Measurements from ENCODE around the gene AKT3. TPM values are rescaled to one million over a fixed set of nuclear protein-coding genes. Genes with fewer than 3 reads are reported as not detected.

Gene AKT3
- total RNA-seq, 5 donors from 2014 or later (not counting 1 experiment from before 2014, with no cell fraction given) = 94.5 to 124 (median 112) TPM

- peaks cover 41 to 59% (median 58%) of the 10 kb centered on the region in 3 donors for H3K4me1 Mint-ChIP-seq
- H3K9me3 Mint-ChIP-seq = no peaks in the 10 kb centered on the region
These were observed 131.2 kb downstream of the AKT3 start for GRCh38 chr1:243718893-243719292.

GRCh38 chr1:243718022-243718421 lies 132.0 kb downstream of the AKT3 start:
- H3K9me3 Mint-ChIP-seq = no peaks in the 10 kb centered on the region
- no peak overlapping the region for H3K27ac Mint-ChIP-seq
- no CpG with 5 or more reads among the region's 2 CpGs for WGBS (ENCODE audit: insufficient coverage)
- H3K4me1 Mint-ChIP-seq = peaks cover 42 to 58% (median 56%) of the 10 kb centered on the region in 3 donors
- peaks cover 13% of the 10 kb centered on the region for H3K36me3 Mint-ChIP-seq
- no peak for DNase-seq
- H3K4me3 Mint-ChIP-seq = no peak overlapping the region
- no peak for ATAC-seq (replicated peaks in 1 of 4)
- H3K4me3 ChIP-seq (ENCODE audit: control insufficient read depth in 1 of 2, extremely low read depth in 1 of 2, low read length in 1 of 2) = no peak overlapping the region
- H3K27ac ChIP-seq (ENCODE audit: low read length) = no peak overlapping the region
- no peaks in the 10 kb centered on the region for H3K27me3 ChIP-seq (replicated peaks in 1 of 2; ENCODE audit: control insufficient read depth in 2 of 2, extremely low read depth in 1 of 2, insufficient read depth in 2 of 2, low read length in 1 of 2)
- ChIA-PET CTCF (interaction anchor here in 1 of 2 donors (0.5 kb wide), 1 partner anchor 15 kb away, joined by 3 read pairs; no protein-coding TSS in a partner anchor), POLR2A (interaction anchor here in 1 of 2 donors (0.6 kb wide), 1 partner anchor 97 kb away, joined by 4 read pairs; no protein-coding TSS in a partner anchor)
- no peaks in the 10 kb centered on the region for H3K27me3 Mint-ChIP-seq
- H3K36me3 ChIP-seq (ENCODE audit: control insufficient read depth in 2 of 2, extremely low read depth in 1 of 2, insufficient read depth in 1 of 2, low read length in 1 of 2) = no peaks in the 10 kb centered on the region
- H3K4me1 ChIP-seq (ENCODE audit: control insufficient read depth in 1 of 2, extremely low read depth in 1 of 2, insufficient read depth in 2 of 2, low read length in 2 of 2) = peaks cover 0 to 6% of the 10 kb centered on the region in 2 experiments
- H3K9me3 ChIP-seq = no peaks in the 10 kb centered on the region

More at GRCh38 chr1:243718893-243719292, 131.2 kb downstream of the AKT3 start:
- no peaks in the 10 kb centered on the region for H3K27me3 Mint-ChIP-seq
- H3K36me3 Mint-ChIP-seq = peaks cover 18% of the 10 kb centered on the region
- CTCF ChIA-PET = interaction anchor here in 1 of 2 donors (0.5 kb wide), 1 partner anchor 15 kb away, joined by 3 read pairs; no protein-coding TSS in a partner anchor
- H3K4me3 Mint-ChIP-seq = no peak overlapping the region
- Histone ChIP-seq H3K27ac (ENCODE audit: low read length) (no peak overlapping the region), H3K4me3 (ENCODE audit: control insufficient read depth in 1 of 2, extremely low read depth in 1 of 2, low read length in 1 of 2) (no peak overlapping the region), H3K9me3 (no peaks in the 10 kb centered on the region), H3K4me1 (ENCODE audit: control insufficient read depth in 1 of 2, extremely low read depth in 1 of 2, insufficient read depth in 2 of 2, low read length in 2 of 2) (peaks cover 0 to 2% of the 10 kb centered on the region in 2 experiments), H3K27me3 (replicated peaks in 1 of 2; ENCODE audit: control insufficient read depth in 2 of 2, extremely low read depth in 1 of 2, insufficient read depth in 2 of 2, low read length in 1 of 2) (no peaks in the 10 kb centered on the region), H3K36me3 (ENCODE audit: control insufficient read depth in 2 of 2, extremely low read depth in 1 of 2, insufficient read depth in 1 of 2, low read length in 1 of 2) (no peaks in the 10 kb centered on the region)
- ATAC-seq (replicated peaks in 1 of 4) = no peak
- no peak overlapping the region for H3K27ac Mint-ChIP-seq
- DNase-seq = no peak
- 100% methylated on average over 1 of the region's 1 CpG for WGBS (ENCODE audit: insufficient coverage)
- POLR2A ChIA-PET = no interaction called here

- ChIA-PET POLR2A (no interaction called here), CTCF (no interaction called here)
- H3K9me3 Mint-ChIP-seq = no peaks in the 10 kb centered on the region
- no peak overlapping the region for H3K4me3 Mint-ChIP-seq
- no peaks in the 10 kb centered on the region for H3K9me3 ChIP-seq
- H3K27me3 Mint-ChIP-seq = no peaks in the 10 kb centered on the region
- H3K36me3 Mint-ChIP-seq = peaks cover 13% of the 10 kb centered on the region
- ATAC-seq (replicated peaks in 1 of 4) (no peak), DNase-seq (no peak)
- H3K27ac ChIP-seq (ENCODE audit: low read length) = no peak overlapping the region
- H3K27ac Mint-ChIP-seq = peak overlapping the region in 1 of 2 donors; percentile 4
- peaks cover 50 to 61% (median 61%) of the 10 kb centered on the region in 3 donors for H3K4me1 Mint-ChIP-seq
- H3K4me3 ChIP-seq (ENCODE audit: control insufficient read depth in 1 of 2, extremely low read depth in 1 of 2, low read length in 1 of 2) = no peak overlapping the region
- no peaks in the 10 kb centered on the region for H3K36me3 ChIP-seq (ENCODE audit: control insufficient read depth in 2 of 2, extremely low read depth in 1 of 2, insufficient read depth in 1 of 2, low read length in 1 of 2)
- peaks cover 0 to 6% of the 10 kb centered on the region in 2 experiments for H3K4me1 ChIP-seq (ENCODE audit: control insufficient read depth in 1 of 2, extremely low read depth in 1 of 2, insufficient read depth in 2 of 2, low read length in 2 of 2)
- H3K27me3 ChIP-seq (replicated peaks in 1 of 2; ENCODE audit: control insufficient read depth in 2 of 2, extremely low read depth in 1 of 2, insufficient read depth in 2 of 2, low read length in 1 of 2) = no peaks in the 10 kb centered on the region
- no CpG with 5 or more reads among the region's 1 CpG for WGBS (ENCODE audit: insufficient coverage)
These were observed 133.1 kb downstream of the AKT3 start for GRCh38 chr1:243716906-243717305.

- Histone ChIP-seq H3K27ac (ENCODE audit: low read length) (no peak overlapping the region), H3K36me3 (ENCODE audit: control insufficient read depth in 2 of 2, extremely low read depth in 1 of 2, insufficient read depth in 1 of 2, low read length in 1 of 2) (no peaks in the 10 kb centered on the region), H3K4me3 (ENCODE audit: control insufficient read depth in 1 of 2, extremely low read depth in 1 of 2, low read length in 1 of 2) (no peak overlapping the region), H3K4me1 (ENCODE audit: control insufficient read depth in 1 of 2, extremely low read depth in 1 of 2, insufficient read depth in 2 of 2, low read length in 2 of 2) (peaks cover 4 to 6% of the 10 kb centered on the region in 2 experiments), H3K27me3 (replicated peaks in 1 of 2; ENCODE audit: control insufficient read depth in 2 of 2, extremely low read depth in 1 of 2, insufficient read depth in 2 of 2, low read length in 1 of 2) (no peaks in the 10 kb centered on the region), H3K9me3 (no peaks in the 10 kb centered on the region)
- no peaks in the 10 kb centered on the region for H3K9me3 Mint-ChIP-seq
- ChIA-PET CTCF (no interaction called here), POLR2A (no interaction called here)
- peaks cover 10% of the 10 kb centered on the region for H3K36me3 Mint-ChIP-seq
- no peak for ATAC-seq (replicated peaks in 1 of 4)
- no peak overlapping the region for H3K4me3 Mint-ChIP-seq
- H3K27me3 Mint-ChIP-seq = no peaks in the 10 kb centered on the region
- WGBS (ENCODE audit: insufficient coverage) = no CpG with 5 or more reads among the region's 3 CpGs
- no peak overlapping the region for H3K27ac Mint-ChIP-seq
- peaks cover 51 to 72% (median 72%) of the 10 kb centered on the region in 3 donors for H3K4me1 Mint-ChIP-seq
- no peak for DNase-seq
These were observed 134.8 kb downstream of the AKT3 start for GRCh38 chr1:243715285-243715684.

- Mint-ChIP-seq H3K4me3 (peak overlapping the region in 1 of 3 donors; percentile 50), H3K27ac (no peak overlapping the region), H3K4me1 (peaks cover 44 to 67% (median 67%) of the 10 kb centered on the region in 3 donors), H3K9me3 (no peaks in the 10 kb centered on the region), H3K27me3 (no peaks in the 10 kb centered on the region), H3K36me3 (peaks cover 3% of the 10 kb centered on the region)
- no peak overlapping the region for H3K27ac ChIP-seq (ENCODE audit: low read length)
- H3K4me3 ChIP-seq (ENCODE audit: control insufficient read depth in 1 of 2, extremely low read depth in 1 of 2, low read length in 1 of 2) = no peak overlapping the region
- peaks cover 4 to 6% of the 10 kb centered on the region in 2 experiments for H3K4me1 ChIP-seq (ENCODE audit: control insufficient read depth in 1 of 2, extremely low read depth in 1 of 2, insufficient read depth in 2 of 2, low read length in 2 of 2)
- POLR2A ChIA-PET = interaction anchor here in 1 of 2 donors (0.7 kb wide), 1 partner anchor 11 kb away, joined by 10 read pairs; no protein-coding TSS in a partner anchor
- DNase-seq = peak in 1 of 35 experiments; percentile 9
- H3K36me3 ChIP-seq (ENCODE audit: control insufficient read depth in 2 of 2, extremely low read depth in 1 of 2, insufficient read depth in 1 of 2, low read length in 1 of 2) = no peaks in the 10 kb centered on the region
- H3K27me3 ChIP-seq (replicated peaks in 1 of 2; ENCODE audit: control insufficient read depth in 2 of 2, extremely low read depth in 1 of 2, insufficient read depth in 2 of 2, low read length in 1 of 2) = no peaks in the 10 kb centered on the region
- WGBS (ENCODE audit: insufficient coverage) = 89% methylated on average over 6 of the region's 10 CpGs
- CTCF ChIA-PET = interaction anchor here (0.6 to 0.7 kb wide), 2 partner anchors 229 to 370 kb away, joined by 3 to 4 read pairs; no protein-coding TSS in a partner anchor
- ATAC-seq (replicated peaks in 1 of 4) = peak in 1 of 4 experiments; percentile 34
- H3K9me3 ChIP-seq = no peaks in the 10 kb centered on the region
These were observed 136.4 kb downstream of the AKT3 start for GRCh38 chr1:243713470-243714186.

GRCh38 chr1:243712941-243713340 lies 137.1 kb downstream of the AKT3 start:
- Mint-ChIP-seq H3K9me3 (no peaks in the 10 kb centered on the region), H3K4me1 (peaks cover 44 to 66% (median 65%) of the 10 kb centered on the region in 3 donors), H3K27me3 (no peaks in the 10 kb centered on the region), H3K36me3 (peaks cover under 1% of the 10 kb centered on the region), H3K4me3 (peak overlapping the region in 2 of 3 donors; percentile 26 to 50), H3K27ac (no peak overlapping the region)
- ATAC-seq (replicated peaks in 1 of 4) = no peak
- DNase-seq = no peak
- Histone ChIP-seq H3K36me3 (ENCODE audit: control insufficient read depth in 2 of 2, extremely low read depth in 1 of 2, insufficient read depth in 1 of 2, low read length in 1 of 2) (no peaks in the 10 kb centered on the region), H3K27ac (ENCODE audit: low read length) (no peak overlapping the region), H3K4me1 (ENCODE audit: control insufficient read depth in 1 of 2, extremely low read depth in 1 of 2, insufficient read depth in 2 of 2, low read length in 2 of 2) (peaks cover 4 to 6% of the 10 kb centered on the region in 2 experiments), H3K4me3 (ENCODE audit: control insufficient read depth in 1 of 2, extremely low read depth in 1 of 2, low read length in 1 of 2) (no peak overlapping the region), H3K27me3 (replicated peaks in 1 of 2; ENCODE audit: control insufficient read depth in 2 of 2, extremely low read depth in 1 of 2, insufficient read depth in 2 of 2, low read length in 1 of 2) (no peaks in the 10 kb centered on the region), H3K9me3 (no peaks in the 10 kb centered on the region)
- ChIA-PET POLR2A (interaction anchor here in 1 of 2 donors (0.7 kb wide), 1 partner anchor 10 kb away, joined by 10 read pairs; no protein-coding TSS in a partner anchor), CTCF (interaction anchor here in 1 of 2 donors (0.7 kb wide), 1 partner anchor 11 kb away, joined by 3 read pairs; no protein-coding TSS in a partner anchor)
- no CpG with 5 or more reads among the region's 5 CpGs for WGBS (ENCODE audit: insufficient coverage)

Measured in T-cell (primary cell).